B cell (primary cell): Measurements from ENCODE around the gene POGZ. TPM values are rescaled to one million over a fixed set of nuclear protein-coding genes. Genes with fewer than 3 reads are reported as not detected.

ENCODE experiments used
- ATAC-seq: fragments of 200-7000 bp; cut with Tn5 transposase; one replicate; pipeline ENCODE4 v1.10.0; 2021; ENCODE audit warnings: low read depth, mild to moderate bottlenecking, moderate number of reproducible peaks, moderate library complexity
- CTCF ChIA-PET: fragments of 350-600 bp; sonication (Branson Sonifier 250); formaldehyde crosslinking; loops from one replicate; lab custom pipeline; 2021; ENCODE audit warnings: antibody characterized with exemption, inconsistent platforms; lab: Charles Lee
- POLR2A ChIA-PET: fragments of 350-600 bp; sonication (Branson Sonifier 250); formaldehyde crosslinking; loops from one replicate; lab custom pipeline; 2021; ENCODE audit warnings: antibody characterized with exemption; lab: Charles Lee
- DNase-seq: peaks from one replicate; pipeline ENCODE4 v3.0.0; 2013
- H2AFZ ChIP-seq: 2 replicates; pipeline ENCODE4 v1.6.1; 2012; ENCODE audit warnings: mild to moderate bottlenecking, low read depth, low read length; ENCODE audit not compliant: insufficient read depth, poor library complexity, severe bottlenecking
- H3K27ac ChIP-seq, 2 donors: 1 replicate in 1 of 2; 2 replicates in 1 of 2; pipeline ENCODE4 v1.5.1; 2012 to 2013; ENCODE audit warnings: low read length in 2 of 2, mild to moderate bottlenecking in 2 of 2, moderate library complexity in 1 of 2
- H3K27me3 ChIP-seq, 4 experiments: fragments of 200-600 bp in 1 of 4; sonication (generic) in 1 of 4; replicated peaks in 1 of 4; 1 replicate in 2 of 4; 2 replicates in 2 of 4; pipeline versions ENCODE4 v1.6.1 to v1.7.0; 2013 to 2016; ENCODE audit warnings: low read length in 3 of 4, mild to moderate bottlenecking in 2 of 4, mixed read lengths in 1 of 4, moderate library complexity in 1 of 4; ENCODE audit not compliant: insufficient read depth in 4 of 4, control insufficient read depth in 3 of 4; ENCODE audit errors: control extremely low read depth in 1 of 4
- H3K36me3 ChIP-seq, 2 experiments: replicated peaks in 1 of 2; 1 replicate in 1 of 2; 2 replicates in 1 of 2; pipeline versions ENCODE4 v1.6.1 to v1.7.1; 2013; ENCODE audit warnings: low read length in 1 of 2; ENCODE audit not compliant: insufficient read depth in 2 of 2, control insufficient read depth in 1 of 2; ENCODE audit errors: control extremely low read depth in 1 of 2, extremely low read depth in 1 of 2
- H3K4me1 ChIP-seq, 2 donors: fragments of 200-600 bp in 1 of 2; sonication (generic) in 1 of 2; 1 replicate in 1 of 2; 2 replicates in 1 of 2; pipeline versions ENCODE4 v1.5.1 to v1.6.1; 2013 to 2017; ENCODE audit warnings: low read length in 2 of 2; ENCODE audit not compliant: control insufficient read depth in 2 of 2, insufficient read depth in 2 of 2
- H3K4me2 ChIP-seq: replicated peaks from 2 replicates; pipeline ENCODE3; 2012; ENCODE audit warnings: mild to moderate bottlenecking, low read depth, low read length; ENCODE audit not compliant: poor library complexity, severe bottlenecking
- H3K4me3 ChIP-seq, 5 experiments: fragments of 200-600 bp in 1 of 5; sonication (generic) in 1 of 5; 1 replicate in 3 of 5; 2 replicates in 2 of 5; pipeline versions ENCODE4 v1.5.1 to v1.7.0; 2011 to 2016; ENCODE audit warnings: low read length in 4 of 5, mild to moderate bottlenecking in 4 of 5, low read depth in 2 of 5, control low read depth in 1 of 5, moderate library complexity in 1 of 5; ENCODE audit not compliant: insufficient read depth in 1 of 5; ENCODE audit errors: control extremely low read depth in 1 of 5, extremely low read depth in 1 of 5
- H3K79me2 ChIP-seq: fragments of 200-600 bp; sonication (generic); one replicate; pipeline ENCODE4 v1.6.0; 2016; ENCODE audit warnings: low read length; ENCODE audit not compliant: control insufficient read depth, insufficient read depth
- H3K9ac ChIP-seq: fragments of 200-600 bp; sonication (generic); 2 replicates; pipeline ENCODE4 v1.6.1; 2017; ENCODE audit warnings: mild to moderate bottlenecking, low read length, moderate library complexity
- H3K9me3 ChIP-seq, 3 donors: one replicate each; pipeline versions ENCODE4 v1.6.1 to v1.7.1; 2013; ENCODE audit warnings: low read length in 2 of 3; ENCODE audit not compliant: control insufficient read depth in 2 of 3, insufficient read depth in 1 of 3; ENCODE audit errors: control extremely low read depth in 1 of 3
- H4K20me1 ChIP-seq: 2 replicates; pipeline ENCODE4 v1.6.0; 2012; ENCODE audit warnings: mild to moderate bottlenecking, low read length; ENCODE audit not compliant: insufficient read depth, control insufficient read depth, poor library complexity, severe bottlenecking
- H3K27ac Mint-ChIP-seq: one replicate; pipeline ENCODE4 v1.8.0; 2021; ENCODE audit warnings: mixed read lengths
- H3K27me3 Mint-ChIP-seq: one replicate; pipeline ENCODE4 v1.8.0; 2021; ENCODE audit warnings: mixed read lengths
- H3K4me1 Mint-ChIP-seq: one replicate; pipeline ENCODE4 v1.8.0; 2021; ENCODE audit warnings: mixed read lengths
- H3K4me3 Mint-ChIP-seq: one replicate; pipeline ENCODE4 v1.8.0; 2021; ENCODE audit warnings: mixed read lengths
- H3K9me3 Mint-ChIP-seq: one replicate; pipeline ENCODE4 v1.8.0; 2022; ENCODE audit warnings: mixed read lengths; ENCODE audit not compliant: insufficient read depth
- EZH2 ChIP-seq: IDR thresholded peaks from 2 replicates; pipeline ENCODE4 v1.6.1; 2012; ENCODE audit warnings: borderline replicate concordance, low read depth, mild to moderate bottlenecking, moderate library complexity, low read length; ENCODE audit not compliant: insufficient read depth, poor library complexity, severe bottlenecking
- WGBS: methylation state at CpG from one replicate; pipeline ENCODE4 v1.1.5; 2013; ENCODE audit warnings: missing lambda C conversion rate; ENCODE audit not compliant: insufficient coverage; 5-methylcytosine and 5-hydroxymethylcytosine counted together
- intact Hi-C: fragments of 100-400 bp; cut with micrococcal nuclease; formaldehyde crosslinking; loops from one replicate; pipeline ENCODE4 v1.10.0; 2022
- polyA plus RNA-seq: library from polyadenylated mRNA; depleted of rRNA; stranded (reverse); fragments of >200 nt; gene quantifications from 2 replicates; pipeline ENCODE4 v1.2.3, GENCODE V29; 2012
- total RNA-seq, 2 donors: library from RNA; stranded (reverse); fragments of 120-200 nt in 1 of 2; gene quantifications; 1 replicate in 1 of 2; 2 replicates in 1 of 2; pipeline versions ENCODE4 v1.2.3 to v1.2.4, GENCODE V29; 2013 to 2022
- TF ChIP-seq, protein P1 (sequence below): fragments of 200-600 bp; IDR thresholded peaks from one replicate; pipeline ENCODE4 v1.8.0; 2022; ENCODE audit warnings: antibody characterized with exemption, mild to moderate bottlenecking

POGZ gene
- total and polyA plus RNA-seq, 2 donors (not counting 1 experiment from before 2014, with no cell fraction given), result 50.2 to 194 TPM

DNA sequence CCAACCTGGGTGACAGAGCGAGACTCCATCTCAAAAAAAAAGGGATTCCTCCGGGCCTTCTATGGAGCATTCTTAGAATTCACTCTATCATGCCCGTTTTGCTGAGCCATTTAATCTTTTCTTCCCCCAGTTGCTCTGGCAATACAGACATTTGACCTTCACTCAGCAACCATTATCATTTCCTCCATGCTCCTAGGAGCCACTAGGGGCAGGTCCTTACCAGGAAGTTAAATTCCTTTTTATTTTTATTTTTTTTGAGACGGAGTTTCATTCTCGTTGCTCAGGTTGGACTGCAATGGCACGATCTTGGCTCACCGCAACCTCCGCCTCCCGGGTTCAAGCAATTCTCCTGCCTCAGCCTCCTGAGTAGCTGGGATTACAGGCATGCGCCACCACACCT, 42.2 kb upstream of the POGZ start:
- no peaks in the 10 kb centered on the region for H4K20me1 ChIP-seq
- H3K4me3 ChIP-seq, result no peak overlapping the region
- no peaks in the 10 kb centered on the region for H3K27me3 ChIP-seq
- WGBS, result 89% methylated on average over 4 of the region's 10 CpGs
- H3K79me2 ChIP-seq, result no peaks in the 10 kb centered on the region
- no peak overlapping the region for H2AFZ ChIP-seq
- ATAC-seq, result no peak
- no peak overlapping the region for H3K9ac ChIP-seq
- TF ChIP-seq, protein P1, sequence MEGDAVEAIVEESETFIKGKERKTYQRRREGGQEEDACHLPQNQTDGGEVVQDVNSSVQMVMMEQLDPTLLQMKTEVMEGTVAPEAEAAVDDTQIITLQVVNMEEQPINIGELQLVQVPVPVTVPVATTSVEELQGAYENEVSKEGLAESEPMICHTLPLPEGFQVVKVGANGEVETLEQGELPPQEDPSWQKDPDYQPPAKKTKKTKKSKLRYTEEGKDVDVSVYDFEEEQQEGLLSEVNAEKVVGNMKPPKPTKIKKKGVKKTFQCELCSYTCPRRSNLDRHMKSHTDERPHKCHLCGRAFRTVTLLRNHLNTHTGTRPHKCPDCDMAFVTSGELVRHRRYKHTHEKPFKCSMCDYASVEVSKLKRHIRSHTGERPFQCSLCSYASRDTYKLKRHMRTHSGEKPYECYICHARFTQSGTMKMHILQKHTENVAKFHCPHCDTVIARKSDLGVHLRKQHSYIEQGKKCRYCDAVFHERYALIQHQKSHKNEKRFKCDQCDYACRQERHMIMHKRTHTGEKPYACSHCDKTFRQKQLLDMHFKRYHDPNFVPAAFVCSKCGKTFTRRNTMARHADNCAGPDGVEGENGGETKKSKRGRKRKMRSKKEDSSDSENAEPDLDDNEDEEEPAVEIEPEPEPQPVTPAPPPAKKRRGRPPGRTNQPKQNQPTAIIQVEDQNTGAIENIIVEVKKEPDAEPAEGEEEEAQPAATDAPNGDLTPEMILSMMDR, result peak; percentile 16
- no peak for TF ChIP-seq EZH2
- Mint-ChIP-seq H3K9me3 (no peaks in the 10 kb centered on the region), H3K27me3 (no peaks in the 10 kb centered on the region), H3K27ac (no peak overlapping the region), H3K4me3 (no peak overlapping the region), H3K4me1 (no peaks in the 10 kb centered on the region)
- no peak overlapping the region for H3K4me2 ChIP-seq
- POLR2A ChIA-PET, result no interaction called here
- no peaks in the 10 kb centered on the region for H3K36me3 ChIP-seq
- CTCF ChIA-PET, result interaction anchor here (2.2 kb wide), 1 partner anchor 38 kb away, joined by 4 read pairs; no protein-coding TSS in a partner anchor
- no peak overlapping the region for H3K27ac ChIP-seq
- H3K4me1 ChIP-seq, result no peaks in the 10 kb centered on the region
- no peak for DNase-seq
- no peaks in the 10 kb centered on the region for H3K9me3 ChIP-seq
- intact Hi-C loops, result no loop called here

DNA sequence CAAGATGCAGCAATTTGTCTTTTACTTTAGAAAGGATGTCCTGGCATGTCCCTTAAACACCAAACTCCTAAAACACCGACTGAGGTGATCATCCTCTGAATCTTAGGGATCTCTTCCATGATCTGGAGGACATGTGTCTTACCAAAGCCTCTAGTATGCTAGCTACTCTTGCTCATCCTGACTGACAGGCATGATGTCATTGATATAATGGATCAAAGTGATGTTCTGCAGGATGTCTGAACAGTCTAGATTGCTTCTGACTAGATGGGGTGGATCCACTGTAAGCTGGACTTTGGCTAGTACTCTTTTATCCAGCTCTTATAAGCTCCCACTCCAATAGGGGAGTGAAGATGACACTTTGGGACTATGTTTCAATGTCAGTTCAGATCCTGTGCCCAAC, 40.6 kb upstream of the POGZ start:
- no peaks in the 10 kb centered on the region for H3K9me3 ChIP-seq
- intact Hi-C loops, result no loop called here
- no peak overlapping the region for H3K4me3 Mint-ChIP-seq
- TF ChIP-seq, protein P1, result no peak
- no peak for TF ChIP-seq EZH2
- no peaks in the 10 kb centered on the region for H3K27me3 Mint-ChIP-seq
- no peak for ATAC-seq
- WGBS, result 80% methylated on average over 1 of the region's 1 CpG
- no peaks in the 10 kb centered on the region for H3K4me1 Mint-ChIP-seq
- H3K36me3 ChIP-seq, result no peaks in the 10 kb centered on the region
- H3K79me2 ChIP-seq, result no peaks in the 10 kb centered on the region
- no peaks in the 10 kb centered on the region for H3K4me1 ChIP-seq
- H3K27ac Mint-ChIP-seq, result no peak overlapping the region
- no peak overlapping the region for H3K27ac ChIP-seq
- no peak for DNase-seq
- H2AFZ ChIP-seq, result no peak overlapping the region
- H3K9ac ChIP-seq, result no peak overlapping the region
- H3K9me3 Mint-ChIP-seq, result no peaks in the 10 kb centered on the region
- no peak overlapping the region for H3K4me3 ChIP-seq
- ChIA-PET CTCF (interaction anchor here (0.6 to 2.2 kb wide), 2 partner anchors 22 to 39 kb away, joined by 3 to 4 read pairs; no protein-coding TSS in a partner anchor), POLR2A (interaction anchor here (0.6 kb wide), 1 partner anchor 438 kb away, joined by 3 read pairs; no protein-coding TSS in a partner anchor)
- H3K4me2 ChIP-seq, result no peak overlapping the region
- H4K20me1 ChIP-seq, result no peaks in the 10 kb centered on the region
- H3K27me3 ChIP-seq, result no peaks in the 10 kb centered on the region
